ENCODE data around the gene POMGNT1. TPM values are rescaled to one million over a fixed set of nuclear protein-coding genes. Genes with fewer than 3 reads are reported as not detected.
A peak's percentile ranks its signal among the peaks of the same experiment; 100 is the strongest.

Gene POMGNT1
- total RNA-seq (2014; rRNA removed; shearing (Covaris generic)): 26.8 and 37.3 TPM in 2 replicates
- total RNA-seq (2022): 30.8 and 33.7 TPM in 2 replicates
- Bru-seq, nascent RNA: percentile 40 among the genes with signal in this experiment
- BruChase-seq, experiment 1, labeled RNA remaining after a 6-hour chase: percentile 45 among the genes with signal in this experiment
- percentile 46 among the genes with signal in this experiment for BruChase-seq, experiment 2, labeled RNA remaining after a 2-hour chase
- long read RNA-seq, transcript POMGNT1-201 (22 exons, 2,728 nt): major isoform, 49 of 97 reads
- long read RNA-seq, partial matches to known transcripts: 6 of 97 reads
- long read RNA-seq, other reads (novel, unspliced or antisense): 42 of 97 reads

DNA sequence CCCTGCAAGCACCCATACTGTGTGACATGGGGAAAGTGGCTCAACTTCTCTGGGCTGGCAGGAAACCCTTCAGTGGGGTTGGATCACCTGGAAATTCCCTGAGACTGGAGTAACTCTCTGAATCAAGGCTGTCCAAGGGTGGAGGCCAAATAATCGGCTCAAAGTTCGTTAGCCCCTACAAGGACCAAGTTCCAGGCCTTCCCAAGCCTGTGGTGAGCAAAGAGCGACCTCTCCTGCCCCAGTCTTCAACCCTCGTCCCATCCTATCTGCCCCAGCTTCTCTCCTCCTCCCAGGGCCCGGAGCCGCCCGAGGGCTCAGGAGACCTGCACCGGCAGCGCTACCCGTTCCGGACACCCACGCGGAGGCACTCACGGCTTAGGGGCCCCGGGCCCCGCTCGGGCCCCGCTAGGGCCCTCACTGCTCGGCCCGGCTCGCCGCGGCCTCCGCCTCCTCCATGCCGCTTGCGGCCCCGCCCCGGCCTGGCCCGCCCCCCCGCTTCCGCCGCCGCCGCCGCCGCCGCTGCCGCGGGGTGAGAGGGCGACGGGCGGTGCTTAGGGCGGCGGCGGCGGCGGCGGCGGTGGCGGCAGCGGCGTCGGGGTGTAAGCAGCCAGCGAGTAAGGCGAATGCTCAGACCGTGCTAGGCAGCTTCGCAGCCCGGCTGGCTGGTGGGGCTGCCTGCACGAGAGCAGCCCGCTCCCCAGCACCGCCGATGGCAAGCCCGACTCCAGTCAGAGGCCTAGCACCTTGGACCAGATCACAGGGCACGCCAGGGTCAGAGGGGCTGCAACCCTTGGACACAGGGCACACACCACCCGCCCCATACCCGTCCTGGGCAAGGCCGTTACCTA, at the start of gene POMGNT1:
TSS of gene POMGNT1 (minus strand) at position 471 of the 848 bp plus-strand sequence. CDS start 613 bp downstream, outside the sequence.
- H3K9me3 ChIP-seq (ENCODE audit: low read length): no peaks in the 10 kb centered on the region
- peak within 1 kb of the TSS; percentile 70 for H3K4me3 ChIP-seq (ENCODE audit: low read depth, low read length, poor library complexity, severe bottlenecking)
- peak within 1 kb of the TSS; percentile 87 for H3K4me2 ChIP-seq (ENCODE audit: low read length)
- POLR2A ChIA-PET: interaction anchor here (0.8 to 2.4 kb wide), 7 partner anchors 16 to 512 kb away, joined by 3 to 18 read pairs (median 5); partner anchors contain the start of genes GPBP1L1 and RAD54L
- intact Hi-C loops (cut with micrococcal nuclease; ENCODE audit: unreplicated experiment): loop anchor here (1.0 to 2.0 kb wide), 3 partner anchors 25 to 161 kb away; partner anchors contain the start of gene PIK3R3
- no peaks in the 10 kb centered on the region; the same call in 1 of the 2 replicates for H3K36me3 ChIP-seq (ENCODE audit: insufficient read depth, low read length)
- peaks cover 25% of the 10 kb centered on the region for H3K4me1 ChIP-seq (ENCODE audit: insufficient read depth, low read length, poor library complexity, severe bottlenecking)
- no peak for TF ChIP-seq EZH2phosphoT487 (IDR thresholded peaks at IDR 0.05; ENCODE audit: borderline replicate concordance, low read depth, low read length)
- TF ChIP-seq, protein P1, sequence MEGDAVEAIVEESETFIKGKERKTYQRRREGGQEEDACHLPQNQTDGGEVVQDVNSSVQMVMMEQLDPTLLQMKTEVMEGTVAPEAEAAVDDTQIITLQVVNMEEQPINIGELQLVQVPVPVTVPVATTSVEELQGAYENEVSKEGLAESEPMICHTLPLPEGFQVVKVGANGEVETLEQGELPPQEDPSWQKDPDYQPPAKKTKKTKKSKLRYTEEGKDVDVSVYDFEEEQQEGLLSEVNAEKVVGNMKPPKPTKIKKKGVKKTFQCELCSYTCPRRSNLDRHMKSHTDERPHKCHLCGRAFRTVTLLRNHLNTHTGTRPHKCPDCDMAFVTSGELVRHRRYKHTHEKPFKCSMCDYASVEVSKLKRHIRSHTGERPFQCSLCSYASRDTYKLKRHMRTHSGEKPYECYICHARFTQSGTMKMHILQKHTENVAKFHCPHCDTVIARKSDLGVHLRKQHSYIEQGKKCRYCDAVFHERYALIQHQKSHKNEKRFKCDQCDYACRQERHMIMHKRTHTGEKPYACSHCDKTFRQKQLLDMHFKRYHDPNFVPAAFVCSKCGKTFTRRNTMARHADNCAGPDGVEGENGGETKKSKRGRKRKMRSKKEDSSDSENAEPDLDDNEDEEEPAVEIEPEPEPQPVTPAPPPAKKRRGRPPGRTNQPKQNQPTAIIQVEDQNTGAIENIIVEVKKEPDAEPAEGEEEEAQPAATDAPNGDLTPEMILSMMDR (conservative IDR thresholded peaks at IDR 0.05; ENCODE audit: low read length): peak; percentile 69
- H3K9me2 ChIP-seq (ENCODE audit: insufficient read depth, low read length): no peaks in the 10 kb centered on the region
- CTCF ChIA-PET (ENCODE audit: unreplicated experiment): interaction anchor here (0.6 to 1.8 kb wide), 2 partner anchors 25 to 65 kb away, joined by 4 read pairs; no protein-coding TSS in a partner anchor
- H2AFZ ChIP-seq (ENCODE audit: low read length): peak within 1 kb of the TSS; percentile 65
- BruUV-seq (replicated peaks): no TSS peak
- no peaks in the 10 kb centered on the region for H4K20me1 ChIP-seq (ENCODE audit: insufficient read depth, low read length)
- H3K27ac ChIP-seq (ENCODE audit: low read depth, low read length, poor library complexity, severe bottlenecking): peak within 1 kb of the TSS; percentile 57
- peak; percentile 76 for DNase-seq (ENCODE audit: low spot score)
- H3K79me2 ChIP-seq (ENCODE audit: insufficient read depth, low read depth, low read length): no peaks in the 10 kb centered on the region

- H3K4me2 ChIP-seq (ENCODE audit: low read length): peak within 1 kb of the TSS; percentile 98
- H3K9me3 ChIP-seq (ENCODE audit: low read length): no peaks in the 10 kb centered on the region
- peak within 1 kb of the TSS; percentile 71 for H3K27ac ChIP-seq (ENCODE audit: low read depth, low read length, poor library complexity, severe bottlenecking)
- peak within 1 kb of the TSS; percentile 92 for H2AFZ ChIP-seq (ENCODE audit: low read length)
- ChIA-PET CTCF (ENCODE audit: unreplicated experiment) (interaction anchor here (0.6 to 1.5 kb wide), 5 partner anchors 9 to 337 kb away, joined by 3 to 10 read pairs (median 3); no protein-coding TSS in a partner anchor), POLR2A (interaction anchor here (0.6 to 2.0 kb wide), 22 partner anchors 8 to 1588 kb away, joined by 3 to 18 read pairs (median 4); partner anchors contain the start of genes LRRC41, POMGNT1 and UQCRH)
- H3K4me3 ChIP-seq (ENCODE audit: low read depth, low read length, poor library complexity, severe bottlenecking): peak within 1 kb of the TSS; percentile 86
- TF ChIP-seq EZH2phosphoT487 (IDR thresholded peaks at IDR 0.05; ENCODE audit: borderline replicate concordance, low read depth, low read length): no peak
- TF ChIP-seq, protein P1 (conservative IDR thresholded peaks at IDR 0.05; ENCODE audit: low read length): no peak
- peaks cover 32% of the 10 kb centered on the region for H3K4me1 ChIP-seq (ENCODE audit: insufficient read depth, low read length, poor library complexity, severe bottlenecking)
- H3K9me2 ChIP-seq (ENCODE audit: insufficient read depth, low read length): no peaks in the 10 kb centered on the region
- peak; percentile 100 for DNase-seq (ENCODE audit: low spot score)
- peaks cover 13% of the 10 kb centered on the region for H4K20me1 ChIP-seq (ENCODE audit: insufficient read depth, low read length)
- H3K79me2 ChIP-seq (ENCODE audit: insufficient read depth, low read depth, low read length): peaks cover 29% of the 10 kb centered on the region
- BruUV-seq (replicated peaks): no TSS peak
- intact Hi-C loops (cut with micrococcal nuclease; ENCODE audit: unreplicated experiment): loop anchor here (1.0 to 5.0 kb wide), 4 partner anchors 56 to 560 kb away; partner anchors contain the start of genes GPBP1L1, LRRC41, NSUN4 and TMEM69
- H3K36me3 ChIP-seq (ENCODE audit: insufficient read depth, low read length): peaks cover 38% of the 10 kb centered on the region
These were observed 49.3 kb upstream of the POMGNT1 start, which contains the start of gene RAD54L for GRCh38 chr1:46247436-46248121. RAD54L (plus strand) TSS chr1:46247763; CDS start chr1:46248406, 643 bp downstream.

All from OCI-LY7 (cell line).